Measurements from ENCODE around the gene GRM8.
"Not testable (repeated sequence)": the region's sequence is repeated elsewhere in the genome, so short reads cannot be mapped to it uniquely, and the experiment has no call there.

Gene GRM8

DNA sequence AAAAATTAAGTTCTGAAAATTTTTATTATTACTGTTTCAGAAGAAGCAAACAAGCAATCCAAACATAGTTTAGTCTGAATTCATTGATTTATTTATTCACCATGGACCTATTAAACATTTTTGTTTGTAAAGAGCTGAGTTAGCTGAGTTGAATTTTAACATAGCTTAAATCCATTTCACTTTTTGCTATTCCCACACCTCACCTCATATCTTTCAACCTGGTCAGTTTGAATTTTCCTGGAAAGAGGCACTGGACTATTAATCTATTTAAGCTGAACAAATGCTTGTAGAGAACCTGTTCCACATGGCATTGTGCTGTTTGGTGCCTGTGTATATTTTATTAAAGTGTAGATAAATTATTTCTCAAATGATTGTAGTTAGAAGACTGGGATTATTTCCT lies 344.2 kb downstream of the GRM8 start:
- not testable (repeated sequence) for DNase-seq (ENCODE audit: low read depth)

DNA sequence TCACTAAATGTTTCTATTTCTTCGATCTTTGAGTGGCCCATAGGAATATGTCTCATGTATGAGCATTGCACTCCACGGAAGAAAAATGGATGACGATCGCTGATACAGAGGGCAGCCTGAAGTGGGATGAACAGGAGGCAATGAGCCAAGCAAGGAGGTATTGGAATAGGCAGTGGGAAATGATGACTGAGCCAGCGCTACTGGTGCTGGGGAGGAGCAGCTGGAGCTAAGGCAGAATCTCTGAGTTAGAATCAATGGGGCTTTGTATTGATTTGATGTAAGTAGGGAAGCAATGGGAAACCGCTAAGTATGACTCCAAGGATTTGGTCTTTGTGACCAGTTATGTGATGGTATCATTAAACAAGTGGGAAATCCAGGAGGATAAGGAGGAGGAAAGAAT lies 345.1 kb downstream of the GRM8 start:
- not testable (repeated sequence) for DNase-seq (ENCODE audit: low read depth)

DNA sequence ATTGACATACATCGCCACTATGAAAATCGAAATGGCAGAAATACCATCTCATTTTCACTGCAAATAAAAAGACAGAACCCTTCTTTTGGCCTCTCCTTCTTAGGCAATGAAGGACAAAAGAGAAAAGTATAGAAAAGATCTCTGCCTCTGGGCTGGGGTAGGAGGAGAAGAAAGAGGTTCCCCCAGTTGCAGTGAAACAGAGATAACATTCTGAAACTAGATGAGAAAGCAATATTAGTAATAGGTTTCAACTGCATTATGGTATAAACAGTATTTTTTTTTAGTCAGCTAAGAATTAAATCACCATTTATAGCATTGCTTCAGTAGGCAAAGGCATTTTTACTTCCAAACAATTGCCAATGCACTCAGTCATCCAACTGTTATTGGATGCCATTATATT lies 347.5 kb downstream of the GRM8 start:
- not testable (repeated sequence) for DNase-seq (ENCODE audit: low read depth)

DNA sequence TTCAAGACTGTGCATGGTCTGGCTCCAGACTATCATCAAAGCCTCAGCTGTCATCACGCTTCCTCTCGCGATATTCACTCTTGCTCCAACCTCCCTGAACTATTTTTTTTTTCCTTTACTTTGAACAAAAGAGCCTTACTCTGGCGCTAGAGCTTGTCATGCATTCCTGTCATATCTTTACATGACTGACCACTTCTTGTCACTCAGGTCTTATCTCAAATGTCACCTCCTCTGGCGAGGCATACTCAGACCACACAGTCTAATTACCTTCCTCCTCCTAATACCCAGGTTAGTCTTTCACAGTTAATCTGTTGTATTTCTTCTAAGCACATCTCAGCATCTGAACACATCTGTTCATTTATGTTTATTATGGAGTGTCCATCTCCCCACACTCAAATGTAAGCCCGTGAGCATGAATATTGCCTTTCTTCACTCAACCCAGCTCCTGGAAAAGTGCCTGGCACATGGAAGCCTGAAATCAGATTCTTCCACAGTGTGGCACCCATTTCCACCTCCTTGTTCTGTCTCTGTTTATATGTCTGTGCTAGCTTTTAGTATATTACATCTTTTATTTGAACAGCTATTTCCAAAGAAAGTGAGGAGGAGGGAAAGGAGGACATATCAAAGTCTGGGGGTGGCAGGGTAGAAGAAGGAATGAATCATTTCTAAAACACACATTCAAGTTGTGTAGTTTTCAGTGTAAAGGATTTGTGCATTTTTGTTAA lies 351.5 kb downstream of the GRM8 start:
- not testable (repeated sequence) for DNase-seq (ENCODE audit: low read depth)

DNA sequence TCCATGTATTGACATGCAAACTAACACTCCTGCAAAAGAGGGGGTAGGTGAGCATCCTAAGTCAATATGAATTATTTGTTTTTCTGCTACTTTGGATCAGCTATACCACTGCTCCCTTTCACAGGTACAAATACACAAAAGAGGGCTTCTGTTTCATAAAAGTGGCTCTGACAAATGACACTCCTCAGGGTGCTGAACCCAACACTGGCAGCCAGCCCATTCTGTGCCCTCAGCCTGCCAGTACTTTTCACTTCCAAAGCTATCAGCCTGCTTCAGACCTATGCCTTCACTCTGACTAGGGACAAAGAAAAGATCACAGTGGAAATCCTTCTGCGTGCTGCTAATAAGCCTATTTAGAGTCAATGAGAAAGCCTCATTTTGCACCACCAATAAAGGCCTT lies 364.8 kb downstream of the GRM8 start:
- DNase-seq (ENCODE audit: low read depth): not testable (repeated sequence)

DNA sequence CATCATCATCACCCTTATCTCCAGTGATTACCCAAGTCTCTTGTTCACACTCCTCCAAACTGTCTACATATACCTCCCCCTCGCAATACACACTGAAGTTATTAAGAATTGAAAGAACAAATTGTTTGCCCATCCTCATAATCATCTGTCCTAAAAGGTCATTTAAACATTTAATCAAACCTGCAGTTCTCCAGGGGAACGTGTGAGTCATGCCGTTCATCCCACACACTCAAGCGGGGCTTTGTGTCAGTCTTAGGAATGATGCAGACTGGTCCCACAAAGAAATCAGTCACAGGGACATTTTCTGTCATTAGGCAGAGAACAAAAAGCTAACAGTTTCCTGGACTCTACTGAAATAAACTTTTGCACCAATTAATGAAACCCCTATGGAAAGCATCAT lies 365.2 kb downstream of the GRM8 start:
- not testable (repeated sequence) for DNase-seq (ENCODE audit: low read depth)

DNA sequence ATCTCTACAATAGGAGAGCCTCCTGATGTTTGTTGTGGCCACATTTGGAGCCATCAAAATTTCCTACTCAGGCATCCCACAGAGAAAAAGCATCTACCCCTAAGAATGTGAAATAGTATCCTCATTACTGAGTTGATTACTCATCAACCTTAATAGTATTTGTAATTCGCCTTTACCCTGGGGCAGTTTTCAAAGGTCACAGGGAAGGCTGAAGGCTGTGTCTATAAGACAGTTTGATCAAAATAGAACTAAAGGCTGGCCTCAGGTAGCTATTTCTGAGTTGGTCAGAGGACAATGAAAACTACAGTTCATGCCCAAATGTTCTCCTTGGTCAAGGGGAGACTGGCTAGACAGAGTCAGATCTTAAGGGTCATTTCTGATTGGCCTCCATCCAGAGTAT lies 370.0 kb downstream of the GRM8 start:
- DNase-seq (ENCODE audit: low read depth): not testable (repeated sequence)

DNA sequence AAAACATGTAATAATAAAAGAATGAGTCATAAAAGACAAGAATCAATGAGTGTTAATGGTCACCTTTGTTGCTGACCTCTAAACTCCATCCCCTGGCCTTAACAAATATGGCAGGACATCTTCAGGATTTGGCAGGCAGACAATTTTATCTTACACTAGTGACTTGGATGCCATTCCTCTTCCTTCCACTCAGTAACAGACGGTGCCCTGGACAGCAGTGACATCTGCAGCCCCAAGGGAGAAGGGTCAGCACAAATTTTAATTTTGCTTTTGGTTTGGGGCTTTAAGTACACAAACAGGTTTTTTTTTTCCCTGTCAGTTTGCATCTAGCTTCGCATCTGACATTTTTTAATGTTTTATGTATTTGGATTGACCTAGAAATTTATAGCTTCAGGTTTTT lies 370.8 kb downstream of the GRM8 start:
- not testable (repeated sequence) for DNase-seq (ENCODE audit: low read depth)

DNA sequence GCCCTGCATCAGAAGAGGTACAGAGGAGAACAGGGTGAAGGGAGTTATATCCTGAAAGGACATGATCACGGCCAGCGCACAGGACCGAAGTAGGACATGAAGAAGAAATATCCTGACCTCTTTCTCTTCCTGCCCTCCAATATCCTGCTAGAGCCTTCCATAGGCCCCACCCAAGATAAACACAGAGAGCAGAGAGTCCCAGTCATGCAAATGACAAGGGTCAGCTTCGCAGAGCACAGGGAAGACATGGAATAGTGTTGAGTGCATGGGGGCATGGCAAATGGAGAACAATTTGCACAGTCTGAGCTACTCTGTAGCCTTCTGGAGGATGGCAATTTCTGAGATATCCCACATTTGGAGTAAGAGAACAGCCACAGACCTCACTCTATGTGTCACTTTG lies 371.4 kb downstream of the GRM8 start:
- no peak for DNase-seq (ENCODE audit: low read depth)

DNA sequence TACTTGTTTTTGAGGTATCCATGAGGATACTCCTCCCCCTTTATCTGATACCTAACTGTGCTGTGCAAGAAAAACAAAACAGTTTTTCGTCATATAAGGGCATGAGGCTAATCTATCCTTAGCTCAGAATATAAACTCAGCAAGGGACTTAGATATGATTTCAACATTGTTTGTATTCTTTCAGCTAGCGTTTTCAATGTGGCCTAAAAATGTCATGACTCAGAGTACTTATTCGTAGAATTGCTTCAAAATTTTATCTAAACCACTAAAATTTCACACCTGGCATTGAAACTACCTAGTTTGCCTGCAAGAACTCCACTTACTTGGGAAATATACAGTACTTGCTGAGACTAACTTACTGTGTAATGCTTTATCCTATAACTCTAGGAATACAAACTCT lies 376.2 kb downstream of the GRM8 start:
- not testable (repeated sequence) for DNase-seq (ENCODE audit: low read depth)

DNA sequence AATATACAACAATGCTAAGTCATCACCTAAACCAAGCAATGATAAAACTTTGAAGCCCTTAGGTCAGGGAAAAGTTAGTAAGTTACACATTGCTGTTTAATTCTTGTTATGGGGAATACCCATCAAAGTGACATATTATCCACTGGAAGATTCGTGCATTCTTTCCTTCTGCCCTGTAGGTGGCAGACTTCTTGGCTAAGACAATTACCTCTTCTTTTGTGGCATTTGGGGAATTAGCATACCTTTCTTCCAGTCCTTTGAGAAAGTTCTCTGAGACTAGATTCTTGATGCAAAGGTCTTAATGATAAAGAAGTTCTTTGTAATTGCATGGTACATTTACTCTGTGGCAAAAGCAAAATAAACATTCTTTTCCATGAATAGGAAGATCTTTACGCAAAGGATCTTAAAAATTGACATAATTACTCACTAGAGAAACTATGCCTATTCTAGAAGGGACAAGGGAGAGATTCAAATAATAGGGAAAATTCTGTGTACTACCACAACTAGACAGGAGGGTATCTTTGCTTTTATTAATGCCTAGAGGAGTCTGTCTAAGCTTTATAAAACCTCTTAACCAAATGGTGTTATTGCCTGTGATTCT lies 395.9 kb downstream of the GRM8 start:
- DNase-seq (ENCODE audit: low read depth): no peak

DNA sequence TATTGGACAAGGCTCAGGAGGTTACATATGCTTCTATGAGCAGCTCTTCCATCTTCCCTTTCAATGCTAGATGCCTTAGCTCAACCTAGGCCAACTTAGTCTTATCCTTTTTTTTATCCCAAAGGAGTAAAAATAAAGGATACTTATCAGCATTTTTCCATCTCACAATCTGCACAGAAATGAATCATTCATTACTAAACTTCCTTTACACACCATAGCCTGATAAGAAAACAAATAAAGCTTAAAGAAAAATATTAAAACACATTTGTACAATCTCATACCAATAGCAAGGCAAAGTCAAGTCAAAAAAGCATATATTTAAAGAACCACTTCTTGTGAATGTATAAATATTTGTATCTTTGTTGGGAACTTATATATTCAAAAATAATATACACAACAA lies 407.4 kb downstream of the GRM8 start:
- DNase-seq (ENCODE audit: low read depth): no peak

DNA sequence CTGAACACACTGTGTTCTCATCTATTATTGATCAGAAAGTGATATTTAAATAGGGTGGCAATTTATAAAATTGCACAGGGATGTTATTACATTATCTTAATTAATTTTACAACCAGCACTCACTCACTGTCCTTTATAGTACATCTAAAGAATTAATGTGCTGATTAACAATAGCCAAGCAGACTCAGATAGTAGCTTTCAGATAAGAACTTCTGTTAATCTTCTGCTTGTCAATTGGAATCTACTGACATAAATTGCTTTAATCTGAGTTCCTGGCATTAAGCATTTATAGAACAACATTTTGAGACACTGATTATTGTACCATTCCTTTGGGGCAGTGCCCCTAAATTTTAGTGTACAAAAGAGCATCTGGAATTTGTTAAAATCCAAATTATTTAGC lies 408.9 kb downstream of the GRM8 start:
- DNase-seq (ENCODE audit: low read depth): no peak

DNA sequence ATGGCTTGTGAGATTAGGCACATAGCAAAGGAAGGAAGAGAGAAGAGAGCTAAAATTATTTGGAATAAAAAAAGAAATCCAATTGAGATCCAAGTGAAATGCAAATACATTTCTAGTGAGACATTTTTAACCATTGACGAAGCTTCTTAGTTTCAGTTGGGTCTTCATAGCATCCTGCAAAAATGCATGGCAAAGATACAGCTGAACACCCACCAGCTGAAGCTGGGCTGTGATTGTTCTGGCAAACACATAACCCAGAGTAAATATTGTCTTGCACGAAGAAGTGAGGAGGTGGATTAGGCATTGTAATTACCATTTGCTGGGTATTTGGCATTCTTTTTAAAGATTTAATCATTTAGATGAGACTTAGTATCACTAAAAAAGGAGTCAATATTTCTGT lies 409.4 kb downstream of the GRM8 start:
- no peak for DNase-seq (ENCODE audit: low read depth)

DNA sequence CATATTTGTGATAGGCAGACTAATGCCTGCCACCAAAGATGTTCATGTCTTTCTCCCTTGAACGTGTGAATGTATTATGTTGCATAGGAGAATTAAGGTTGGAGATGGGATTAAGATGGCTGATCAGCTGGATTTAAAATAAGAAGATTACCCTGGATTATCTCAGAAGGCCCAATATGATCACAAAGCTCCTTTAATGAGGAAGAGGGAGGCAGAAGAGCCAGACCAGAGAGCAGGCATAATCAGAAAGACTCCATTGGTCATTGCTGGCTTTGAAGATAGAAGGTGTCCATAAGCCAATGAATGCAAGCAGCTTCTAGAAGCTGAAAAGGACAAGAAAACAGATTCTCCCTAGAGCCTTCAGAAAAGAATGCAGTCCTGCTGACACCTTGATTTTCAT lies 410.3 kb downstream of the GRM8 start:
- no peak for DNase-seq (ENCODE audit: low read depth)

DNA sequence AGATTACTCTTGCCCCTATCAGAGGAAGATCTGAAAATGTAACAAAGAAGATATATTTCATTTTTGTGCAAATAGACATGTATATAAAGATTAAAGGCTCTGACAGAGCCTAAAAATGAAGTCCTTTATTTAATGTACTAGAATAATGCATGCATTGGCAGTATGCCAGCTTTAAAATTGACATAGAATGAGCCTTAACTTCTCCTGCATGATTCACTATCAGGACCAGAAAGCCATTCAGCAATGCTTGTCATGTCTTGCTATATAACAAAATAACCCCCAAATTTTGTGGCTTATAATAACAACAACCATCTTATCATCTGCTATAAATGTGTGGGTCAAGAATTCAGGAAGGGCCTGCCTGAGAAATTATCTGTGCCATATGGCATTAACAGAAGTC lies 411.9 kb downstream of the GRM8 start:
- no peak for DNase-seq (ENCODE audit: low read depth)

DNA sequence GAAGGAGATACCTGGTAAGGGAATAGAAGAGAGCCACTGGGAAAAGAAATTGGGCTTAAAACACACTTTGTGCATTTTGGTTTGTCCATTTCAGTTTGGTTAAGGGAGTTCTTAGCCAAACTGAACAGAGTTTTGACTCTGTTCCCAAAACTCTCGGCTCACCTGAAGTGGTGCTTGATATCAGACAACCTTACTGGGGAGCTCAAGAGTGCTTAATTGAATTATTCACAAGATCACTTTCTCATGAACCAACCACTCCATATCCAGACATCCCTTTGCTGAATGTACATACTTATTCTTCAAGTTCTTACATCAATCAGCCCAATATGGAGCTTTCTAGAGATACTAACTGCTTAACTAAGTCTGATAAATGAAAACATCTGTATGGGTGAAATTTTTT lies 413.1 kb downstream of the GRM8 start:
- DNase-seq (ENCODE audit: low read depth): no peak

DNA sequence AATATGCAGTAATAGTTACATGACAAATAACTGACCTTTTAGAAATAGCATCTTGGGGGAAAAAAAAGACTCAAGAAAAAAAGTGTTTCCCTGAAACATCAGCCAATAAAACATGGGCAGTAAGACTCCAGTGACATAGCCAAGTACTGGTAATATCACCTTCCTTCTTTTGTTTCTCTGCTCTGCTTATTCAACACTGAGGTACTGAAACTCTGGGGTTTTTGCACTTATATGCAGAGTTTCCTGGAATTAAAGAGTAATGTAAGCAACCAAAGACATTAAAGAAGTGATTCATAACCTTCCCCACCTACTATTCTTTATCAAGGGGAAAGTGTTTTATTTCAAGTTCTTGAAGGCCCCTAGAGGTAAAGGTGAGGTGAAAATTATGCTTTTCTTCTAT lies 414.5 kb downstream of the GRM8 start:
- no peak for DNase-seq (ENCODE audit: low read depth)

DNA sequence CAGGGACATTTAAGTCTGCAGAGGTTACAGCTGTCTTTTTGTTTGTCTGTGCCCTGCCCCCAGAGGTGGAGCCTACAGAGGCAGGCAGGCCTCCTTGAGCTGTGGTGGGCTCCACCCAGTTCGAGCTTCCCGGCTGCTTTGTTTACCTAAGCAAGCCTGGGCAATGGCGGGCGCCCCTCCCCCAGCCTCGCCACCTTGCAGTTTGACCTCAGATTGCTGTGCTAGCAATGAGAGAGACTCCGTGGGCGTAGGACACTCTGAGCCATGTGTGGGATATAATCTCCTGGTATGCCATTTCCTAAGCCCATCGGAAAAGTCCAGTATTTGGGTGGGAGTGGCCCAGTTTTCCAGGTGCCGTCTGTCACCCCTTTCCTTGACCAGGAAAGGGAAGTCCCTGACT lies 421.5 kb downstream of the GRM8 start:
- DNase-seq (ENCODE audit: low read depth): not testable (repeated sequence)

DNA sequence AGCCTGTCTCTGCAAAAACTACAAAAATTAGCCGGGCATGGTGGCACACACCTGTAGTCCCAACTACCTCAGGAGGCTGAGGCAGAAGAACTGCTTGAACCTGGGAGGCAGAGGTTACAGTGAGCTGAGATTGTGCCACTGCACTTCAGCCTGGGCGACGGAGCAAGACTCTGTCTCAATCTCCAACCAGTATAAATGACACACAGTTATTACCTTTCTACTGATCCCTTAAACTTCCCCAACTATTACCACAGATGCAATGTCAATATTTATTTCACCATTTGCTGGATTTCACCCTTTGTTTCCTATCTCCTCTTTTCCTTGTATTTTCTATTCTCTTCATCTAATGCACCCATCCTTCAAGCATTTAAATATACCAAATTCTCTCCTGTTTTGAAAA lies 431.8 kb downstream of the GRM8 start:
- DNase-seq (ENCODE audit: low read depth): no peak

DNA sequence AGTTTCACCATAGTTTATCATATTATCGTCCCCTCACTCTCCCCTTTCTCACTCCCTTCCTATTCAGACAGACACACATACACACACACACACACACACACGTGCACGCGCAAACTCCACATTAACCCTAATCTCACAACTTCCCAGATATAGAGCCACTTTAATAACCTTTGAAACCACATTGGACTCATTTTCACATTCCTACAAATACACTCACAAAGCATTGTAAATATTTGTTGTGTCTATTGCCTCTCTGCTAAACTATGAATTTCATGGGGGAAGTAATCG lies 433.6 kb downstream of the GRM8 start:
- no peak for DNase-seq (ENCODE audit: low read depth)

DNA sequence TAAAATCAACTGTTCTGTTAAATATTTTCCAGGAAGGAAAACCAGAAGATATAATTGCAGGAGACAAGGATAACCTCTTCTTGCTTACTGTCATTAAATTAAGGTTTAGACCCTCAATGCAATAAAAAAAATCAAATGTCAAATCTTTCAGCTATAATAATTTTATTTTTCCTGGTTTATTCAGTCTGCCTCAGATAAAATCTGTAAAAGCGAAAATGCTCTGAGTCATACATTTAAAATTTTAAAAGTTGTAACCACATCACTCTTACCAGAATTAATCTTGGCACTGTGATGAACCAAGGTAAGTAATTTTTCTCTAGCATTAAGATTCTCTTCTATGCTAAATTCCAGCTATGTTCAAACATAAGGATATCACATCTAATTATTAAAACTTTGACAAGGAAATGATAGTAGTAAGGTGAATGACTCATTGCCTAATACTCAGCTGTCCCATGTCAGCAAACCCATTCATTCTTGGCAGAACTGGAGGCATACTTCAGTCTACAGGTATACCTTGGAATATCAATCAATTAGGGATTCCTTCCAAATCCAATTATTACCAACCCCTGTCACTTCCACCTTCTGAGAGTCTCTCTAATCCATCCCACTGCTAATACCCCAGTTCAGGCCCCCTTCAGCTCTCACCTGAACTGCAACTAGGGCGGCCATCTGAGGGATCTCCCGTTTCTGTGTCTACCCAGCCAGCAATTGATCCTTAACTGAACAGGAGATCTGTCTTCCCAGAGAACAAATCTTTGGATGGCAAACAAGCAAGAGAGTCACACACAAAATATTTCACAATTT lies 434.1 kb downstream of the GRM8 start:
- no peak for DNase-seq (ENCODE audit: low read depth)

DNA sequence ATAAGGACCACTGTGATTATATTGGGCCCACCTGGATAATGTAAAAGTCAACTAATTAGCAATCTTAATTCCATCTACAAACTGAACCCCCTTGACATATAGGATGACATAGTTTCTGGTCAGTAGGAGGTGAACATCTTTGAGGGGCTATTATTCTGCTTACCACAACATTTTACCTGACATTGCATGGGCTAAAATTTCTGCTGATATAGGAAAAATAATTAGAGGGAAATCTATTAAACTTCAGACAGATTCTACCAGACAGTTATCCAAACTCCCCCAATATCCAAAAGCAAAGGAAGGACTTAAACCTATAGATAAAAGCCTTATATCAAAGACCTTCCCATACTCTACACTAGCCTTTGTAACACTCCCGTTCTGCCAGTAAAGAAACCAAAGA lies 443.6 kb downstream of the GRM8 start:
- DNase-seq (ENCODE audit: low read depth): no peak

DNA sequence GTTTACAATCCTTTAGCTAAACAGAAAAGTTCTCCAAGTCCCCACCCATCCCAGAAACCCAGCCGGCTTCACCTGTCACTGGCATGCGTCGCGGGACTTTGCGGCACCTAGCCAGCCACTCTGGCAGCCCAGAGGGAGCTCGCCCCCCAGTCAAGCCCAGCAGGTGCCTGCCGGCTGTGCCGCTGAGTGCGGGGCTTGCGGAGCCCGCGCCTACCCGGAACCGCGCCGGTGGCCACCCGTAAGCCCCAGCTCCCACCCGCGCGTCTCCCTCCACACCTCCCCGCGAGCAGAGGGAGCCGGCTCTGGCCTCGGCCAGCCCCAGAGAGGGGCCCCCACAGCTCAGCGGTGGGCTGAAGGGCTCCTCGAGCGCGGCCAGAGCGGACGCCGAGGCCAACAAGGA lies 446.1 kb downstream of the GRM8 start:
- DNase-seq (ENCODE audit: low read depth): no peak
